Measurements from ENCODE around the gene PCED1A. TPM values are rescaled to one million over a fixed set of nuclear protein-coding genes. Genes with fewer than 3 reads are reported as not detected.

The PCED1A gene
- total and polyA plus RNA-seq, 2 of the 13 experiments (the other 11 are each of a cell fraction or from before 2014, with no cell fraction given): 40.1 to 84.2 TPM

DNA sequence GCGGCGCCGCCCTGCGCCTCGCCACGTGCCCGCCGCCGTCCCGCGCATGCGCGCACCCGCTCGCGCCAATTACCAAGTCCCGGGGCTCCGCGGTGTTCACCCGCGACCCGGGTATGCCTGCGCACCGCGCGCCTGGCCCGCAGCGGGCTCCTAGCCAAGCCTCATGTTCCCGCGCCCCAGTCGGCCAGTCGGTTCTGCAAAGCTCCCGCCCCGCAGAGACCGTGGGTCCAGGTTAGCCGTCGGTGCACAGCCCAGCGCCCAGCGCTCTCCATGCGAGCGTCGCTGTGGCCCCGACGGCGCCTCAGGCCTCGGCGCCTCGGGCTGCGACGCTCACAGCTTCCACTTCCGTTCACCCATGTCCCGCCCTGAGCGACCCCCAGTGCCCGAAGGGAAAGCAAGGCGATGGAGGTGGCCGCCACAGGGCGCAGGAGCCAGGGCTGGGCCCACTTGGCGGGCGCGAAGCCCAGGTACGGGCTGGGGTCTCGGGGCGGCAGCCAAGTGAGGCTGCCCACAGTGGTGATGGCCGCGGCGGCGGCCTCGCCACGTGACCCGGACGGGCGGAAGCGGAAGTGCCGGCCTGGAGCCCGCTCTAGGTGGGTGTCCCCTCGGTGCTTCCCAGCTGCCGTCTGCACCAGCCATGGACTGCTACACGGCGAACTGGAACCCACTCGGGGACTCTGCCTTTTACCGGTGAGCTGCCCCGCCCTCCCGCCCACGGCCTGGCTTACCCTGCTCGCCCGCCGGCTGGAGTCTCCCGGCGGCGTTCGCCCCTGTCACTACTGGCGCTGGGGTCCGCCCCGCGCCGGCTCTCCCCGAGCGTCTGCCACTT, at the start of gene PCED1A, which contains the start of gene VPS16 (continued):
- TF ChIP-seq ZNF780A (CRISPR knock-in tag; IDR thresholded peaks at IDR 0.05) (0 out of 2 replicates have a peak, but pooled peaks have one; percentile 87), ZFP36 (IDR thresholded peaks at IDR 0.05; ENCODE audit: borderline replicate concordance, low read depth, low read length, partially characterized antibody) (no peak), ZNF766 (CRISPR knock-in tag; IDR thresholded peaks at IDR 0.05; ENCODE audit: borderline replicate concordance) (peak; percentile 89; the same call in 1 of the 2 replicates), ELF3 (CRISPR knock-in tag; IDR thresholded peaks at IDR 0.05) (peak; percentile 92), RFX3 (CRISPR knock-in tag; IDR thresholded peaks at IDR 0.05) (no peak), ZNF34 (CRISPR knock-in tag; IDR thresholded peaks at IDR 0.05; ENCODE audit: borderline replicate concordance) (peak; percentile 77), ZNF83 (CRISPR knock-in tag; IDR thresholded peaks at IDR 0.05; ENCODE audit: borderline replicate concordance) (peak; percentile 92; the same call in 1 of the 2 replicates), ZNF432 (CRISPR knock-in tag; IDR thresholded peaks at IDR 0.05; ENCODE audit: borderline replicate concordance) (peak; percentile 15; the same call in 1 of the 2 replicates), NFIB (CRISPR knock-in tag; IDR thresholded peaks at IDR 0.05; ENCODE audit: borderline replicate concordance) (peak; percentile 77; the same call in 1 of the 2 replicates), ASH2L (IDR thresholded peaks at IDR 0.05; ENCODE audit: insufficient read length, low read depth, low read length) (peak; percentile 89), ZNF12 (CRISPR knock-in tag; IDR thresholded peaks at IDR 0.05) (peak; percentile 76), ZNF883 (CRISPR knock-in tag; IDR thresholded peaks at IDR 0.05; ENCODE audit: not compliant biosample characterization) (peak; percentile 99), GPBP1L1 (CRISPR knock-in tag; IDR thresholded peaks at IDR 0.05) (no peak), ZNF550 (CRISPR knock-in tag; IDR thresholded peaks at IDR 0.05; ENCODE audit: borderline replicate concordance) (no peak), RBAK (CRISPR knock-in tag; IDR thresholded peaks at IDR 0.05) (no peak; the same call in 1 of the 2 replicates), PRPF4 (IDR thresholded peaks at IDR 0.05; ENCODE audit: low read depth, low read length, poor library complexity, severe bottlenecking) (no peak), HOXA5 (CRISPR knock-in tag; IDR thresholded peaks at IDR 0.05) (peak; percentile 97)
- TF ChIP-seq, protein P1, sequence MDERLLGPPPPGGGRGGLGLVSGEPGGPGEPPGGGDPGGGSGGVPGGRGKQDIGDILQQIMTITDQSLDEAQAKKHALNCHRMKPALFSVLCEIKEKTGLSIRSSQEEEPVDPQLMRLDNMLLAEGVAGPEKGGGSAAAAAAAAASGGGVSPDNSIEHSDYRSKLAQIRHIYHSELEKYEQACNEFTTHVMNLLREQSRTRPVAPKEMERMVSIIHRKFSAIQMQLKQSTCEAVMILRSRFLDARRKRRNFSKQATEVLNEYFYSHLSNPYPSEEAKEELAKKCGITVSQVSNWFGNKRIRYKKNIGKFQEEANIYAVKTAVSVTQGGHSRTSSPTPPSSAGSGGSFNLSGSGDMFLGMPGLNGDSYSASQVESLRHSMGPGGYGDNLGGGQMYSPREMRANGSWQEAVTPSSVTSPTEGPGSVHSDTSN (CRISPR knock-in tag; IDR thresholded peaks at IDR 0.05): no peak
- TF ChIP-seq, protein P2, sequence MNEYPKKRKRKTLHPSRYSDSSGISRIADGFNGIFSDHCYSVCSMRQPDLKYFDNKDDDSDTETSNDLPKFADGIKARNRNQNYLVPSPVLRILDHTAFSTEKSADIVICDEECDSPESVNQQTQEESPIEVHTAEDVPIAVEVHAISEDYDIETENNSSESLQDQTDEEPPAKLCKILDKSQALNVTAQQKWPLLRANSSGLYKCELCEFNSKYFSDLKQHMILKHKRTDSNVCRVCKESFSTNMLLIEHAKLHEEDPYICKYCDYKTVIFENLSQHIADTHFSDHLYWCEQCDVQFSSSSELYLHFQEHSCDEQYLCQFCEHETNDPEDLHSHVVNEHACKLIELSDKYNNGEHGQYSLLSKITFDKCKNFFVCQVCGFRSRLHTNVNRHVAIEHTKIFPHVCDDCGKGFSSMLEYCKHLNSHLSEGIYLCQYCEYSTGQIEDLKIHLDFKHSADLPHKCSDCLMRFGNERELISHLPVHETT (CRISPR knock-in tag; conservative IDR thresholded peaks at IDR 0.05): no peak
- TF ChIP-seq, protein P3, sequence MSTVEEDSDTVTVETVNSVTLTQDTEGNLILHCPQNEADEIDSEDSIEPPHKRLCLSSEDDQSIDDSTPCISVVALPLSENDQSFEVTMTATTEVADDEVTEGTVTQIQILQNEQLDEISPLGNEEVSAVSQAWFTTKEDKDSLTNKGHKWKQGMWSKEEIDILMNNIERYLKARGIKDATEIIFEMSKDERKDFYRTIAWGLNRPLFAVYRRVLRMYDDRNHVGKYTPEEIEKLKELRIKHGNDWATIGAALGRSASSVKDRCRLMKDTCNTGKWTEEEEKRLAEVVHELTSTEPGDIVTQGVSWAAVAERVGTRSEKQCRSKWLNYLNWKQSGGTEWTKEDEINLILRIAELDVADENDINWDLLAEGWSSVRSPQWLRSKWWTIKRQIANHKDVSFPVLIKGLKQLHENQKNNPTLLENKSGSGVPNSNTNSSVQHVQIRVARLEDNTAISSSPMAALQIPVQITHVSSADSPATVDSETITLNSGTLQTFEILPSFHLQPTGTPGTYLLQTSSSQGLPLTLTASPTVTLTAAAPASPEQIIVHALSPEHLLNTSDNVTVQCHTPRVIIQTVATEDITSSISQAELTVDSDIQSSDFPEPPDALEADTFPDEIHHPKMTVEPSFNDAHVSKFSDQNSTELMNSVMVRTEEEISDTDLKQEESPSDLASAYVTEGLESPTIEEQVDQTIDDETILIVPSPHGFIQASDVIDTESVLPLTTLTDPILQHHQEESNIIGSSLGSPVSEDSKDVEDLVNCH (CRISPR knock-in tag; IDR thresholded peaks at IDR 0.05): peak; percentile 77; the same call in 1 of the 2 replicates
- TF ChIP-seq, protein P4, sequence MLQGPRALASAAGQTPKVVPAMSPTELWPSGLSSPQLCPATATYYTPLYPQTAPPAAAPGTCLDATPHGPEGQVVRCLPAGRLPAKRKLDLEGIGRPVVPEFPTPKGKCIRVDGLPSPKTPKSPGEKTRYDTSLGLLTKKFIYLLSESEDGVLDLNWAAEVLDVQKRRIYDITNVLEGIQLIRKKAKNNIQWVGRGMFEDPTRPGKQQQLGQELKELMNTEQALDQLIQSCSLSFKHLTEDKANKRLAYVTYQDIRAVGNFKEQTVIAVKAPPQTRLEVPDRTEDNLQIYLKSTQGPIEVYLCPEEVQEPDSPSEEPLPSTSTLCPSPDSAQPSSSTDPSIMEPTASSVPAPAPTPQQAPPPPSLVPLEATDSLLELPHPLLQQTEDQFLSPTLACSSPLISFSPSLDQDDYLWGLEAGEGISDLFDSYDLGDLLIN (CRISPR knock-in tag; IDR thresholded peaks at IDR 0.05; ENCODE audit: borderline replicate concordance): peak; percentile 93; the same call in 1 of the 2 replicates

All from HepG2 (cell line).